Thyroid gland (tissue), 4 donors: ENCODE data around the gene KIR3DL1.
"Not testable (repeated sequence)": the region's sequence is repeated elsewhere in the genome, so short reads cannot be mapped to it uniquely, and the experiment has no call there.

ENCODE experiments used
- CTCF ChIP-seq, 6 experiments: fragments of 200-600 bp in 3 of 6; fragments of 450-650 bp in 3 of 6; sonication (generic) in 3 of 6; IDR thresholded peaks; one replicate each; pipeline ENCODE4 v1.5.1; 2016 to 2019; ENCODE audit warnings: antibody characterized with exemption in 6 of 6, mild to moderate bottlenecking in 2 of 6, inconsistent platforms in 1 of 6, moderate library complexity in 1 of 6
- POLR2A ChIP-seq, 2 donors: fragments of 450-650 bp; IDR thresholded peaks; one replicate each; pipeline ENCODE4 v1.6.1; 2017; ENCODE audit warnings: antibody characterized with exemption in 2 of 2, mild to moderate bottlenecking in 2 of 2, moderate library complexity in 1 of 2

DNA sequence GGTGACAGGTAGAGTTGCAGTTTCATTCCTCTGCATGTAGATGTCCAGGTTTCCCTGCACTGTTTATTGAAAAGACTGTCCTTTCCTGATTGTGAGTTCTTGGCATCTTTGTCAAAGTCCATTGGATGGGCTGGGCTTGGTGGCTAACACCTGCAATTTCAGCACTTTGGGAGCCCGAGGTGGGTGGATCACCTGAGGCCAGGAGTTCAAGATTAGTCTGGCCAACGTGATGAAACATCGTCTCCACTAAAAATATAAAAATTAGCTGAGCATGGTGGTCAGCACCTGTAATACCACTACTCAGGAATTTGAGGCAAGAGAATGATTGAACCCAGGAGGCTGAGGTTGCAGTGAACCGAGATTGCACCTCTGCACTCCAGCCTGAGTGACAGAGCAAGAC, 38.4 kb upstream of the KIR3DL1 start:
- not testable (repeated sequence) for TF ChIP-seq CTCF, POLR2A (IDR thresholded peaks at IDR 0.05)
